Astrocyte (in vitro differentiated cells and primary cell): Measurements from ENCODE around the gene GCNT1.

ENCODE experiments used
- CTCF ChIP-seq: IDR thresholded peaks from 2 replicates; pipeline ENCODE4 v1.5.1; 2011; ENCODE audit warnings: low read depth, mild to moderate bottlenecking, inconsistent platforms, low read length, moderate library complexity; ENCODE audit not compliant: insufficient read depth
- EZH2 ChIP-seq: IDR thresholded peaks from 2 replicates; pipeline ENCODE4 v1.6.1; 2012; ENCODE audit warnings: mild to moderate bottlenecking, low read length, inconsistent platforms; ENCODE audit not compliant: insufficient read depth

DNA sequence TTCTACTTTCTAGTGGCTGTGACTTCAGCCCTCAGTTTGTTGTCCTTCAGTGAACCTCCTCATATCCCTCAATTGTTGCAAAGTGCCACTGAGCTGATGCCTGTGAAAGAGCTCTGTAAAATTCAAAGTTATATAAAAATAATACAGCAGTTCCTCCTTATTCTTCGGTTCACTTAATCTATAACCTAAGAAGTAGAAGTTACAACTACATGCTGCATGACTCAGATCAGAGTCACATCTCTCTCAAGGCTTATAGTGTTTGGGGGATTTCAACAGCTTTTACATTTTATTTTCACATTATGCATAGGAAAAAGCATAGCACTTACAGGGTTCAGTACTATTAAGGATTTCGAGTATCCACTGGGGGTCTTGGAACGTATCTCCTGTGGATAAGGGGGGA is 25.1 kb upstream of the GCNT1 start:
- TF ChIP-seq CTCF (no peak), EZH2 (no peak)
